MM.1S (cell line): ENCODE results near the gene MS4A14.
"Not testable (repeated sequence)": the region's sequence is repeated elsewhere in the genome, so short reads cannot be mapped to it uniquely, and the experiment has no call there.

Source experiments
- DNase-seq: peaks from one replicate; pipeline ENCODE4 v3.0.0-alpha.2; 2015
- H2AFZ ChIP-seq: fragments of 300-600 bp; sonication (generic); 2 replicates; pipeline ENCODE4 v1.6.0; 2016; ENCODE audit warnings: antibody characterized with exemption, low read length
- H3F3A ChIP-seq: fragments of 300-600 bp; sonication (generic); 2 replicates; pipeline ENCODE4 v1.6.1; 2016; ENCODE audit warnings: mild to moderate bottlenecking, antibody characterized with exemption, low read length, moderate library complexity, mixed read lengths; ENCODE audit not compliant: insufficient read depth
- H3K27ac ChIP-seq: fragments of 300-600 bp; sonication (generic); 2 replicates; pipeline ENCODE4 v1.5.1; 2016; ENCODE audit warnings: mild to moderate bottlenecking, low read length
- H3K27me3 ChIP-seq: fragments of 300-600 bp; sonication (generic); replicated peaks from 2 replicates; pipeline ENCODE4 v1.6.0; 2016; ENCODE audit warnings: low read length; ENCODE audit not compliant: insufficient read depth
- H3K36me3 ChIP-seq: fragments of 300-600 bp; sonication (generic); replicated peaks from 2 replicates; pipeline ENCODE4 v1.6.1; 2016; ENCODE audit warnings: mild to moderate bottlenecking, low read length, mixed read lengths; ENCODE audit not compliant: insufficient read depth
- H3K4me1 ChIP-seq: fragments of 300-600 bp; sonication (generic); 2 replicates; pipeline ENCODE4 v1.6.1; 2016; ENCODE audit warnings: low read length, mixed read lengths
- H3K4me2 ChIP-seq: fragments of 300-600 bp; sonication (generic); 2 replicates; pipeline ENCODE4 v1.6.0; 2016; ENCODE audit warnings: low read depth, low read length
- H3K4me3 ChIP-seq: fragments of 300-600 bp; sonication (generic); 2 replicates; pipeline ENCODE4 v1.5.1; 2016; ENCODE audit warnings: low read length, mixed read lengths
- H3K79me2 ChIP-seq: fragments of 300-600 bp; sonication (generic); 2 replicates; pipeline ENCODE4 v1.6.1; 2016; ENCODE audit warnings: mixed run types, low read length, mixed read lengths
- H3K9ac ChIP-seq: fragments of 300-600 bp; sonication (generic); 2 replicates; pipeline ENCODE4 v1.6.1; 2016; ENCODE audit warnings: low read length, mixed read lengths
- H3K9me2 ChIP-seq: fragments of 300-600 bp; sonication (generic); replicated peaks from 2 replicates; pipeline ENCODE4 v1.6.1; 2016; ENCODE audit warnings: mild to moderate bottlenecking, low read length, mixed read lengths; ENCODE audit not compliant: insufficient read depth
- H3K9me3 ChIP-seq: fragments of 300-600 bp; sonication (generic); replicated peaks from 2 replicates; pipeline ENCODE4 v1.6.1; 2016; ENCODE audit warnings: mild to moderate bottlenecking, low read length, mixed read lengths; ENCODE audit not compliant: insufficient read depth
- H4K20me1 ChIP-seq: fragments of 300-600 bp; sonication (generic); 2 replicates; pipeline ENCODE4 v1.6.1; 2016; ENCODE audit warnings: mild to moderate bottlenecking, low read length, moderate library complexity, mixed read lengths; ENCODE audit not compliant: insufficient read depth
- EZH2 ChIP-seq: fragments of 300-600 bp; sonication (generic); optimal IDR thresholded peaks from 2 replicates; pipeline ENCODE3; 2017; ENCODE audit warnings: low read depth, mild to moderate bottlenecking, antibody characterized with exemption, low read length, mixed read lengths
- EZH2phosphoT487 ChIP-seq: fragments of 300-600 bp; sonication (generic); IDR thresholded peaks from 2 replicates; pipeline ENCODE4 v1.6.1; 2018; ENCODE audit warnings: antibody characterized with exemption, low read length
- TF ChIP-seq, protein P1 (sequence below): fragments of 300-600 bp; sonication (generic); IDR thresholded peaks from 2 replicates; pipeline ENCODE4 v1.5.1; 2016; ENCODE audit warnings: antibody characterized with exemption, low read length, mixed read lengths

The MS4A14 gene

GRCh38 chr11:60447846-60448245, 51.6 kb downstream of the MS4A14 start:
- no peaks in the 10 kb centered on the region for H3K9me3 ChIP-seq
- H3K9me2 ChIP-seq = no peaks in the 10 kb centered on the region
- H4K20me1 ChIP-seq = no peaks in the 10 kb centered on the region
- no peaks in the 10 kb centered on the region for H3K79me2 ChIP-seq
- no peak overlapping the region for H3K27ac ChIP-seq
- no peak overlapping the region for H2AFZ ChIP-seq
- H3K36me3 ChIP-seq = no peaks in the 10 kb centered on the region
- no peak overlapping the region for H3K4me3 ChIP-seq
- H3K4me1 ChIP-seq = peaks cover 9% of the 10 kb centered on the region
- DNase-seq = no peak
- H3F3A ChIP-seq = no peaks in the 10 kb centered on the region
- no peak for TF ChIP-seq EZH2
- TF ChIP-seq, protein P1, sequence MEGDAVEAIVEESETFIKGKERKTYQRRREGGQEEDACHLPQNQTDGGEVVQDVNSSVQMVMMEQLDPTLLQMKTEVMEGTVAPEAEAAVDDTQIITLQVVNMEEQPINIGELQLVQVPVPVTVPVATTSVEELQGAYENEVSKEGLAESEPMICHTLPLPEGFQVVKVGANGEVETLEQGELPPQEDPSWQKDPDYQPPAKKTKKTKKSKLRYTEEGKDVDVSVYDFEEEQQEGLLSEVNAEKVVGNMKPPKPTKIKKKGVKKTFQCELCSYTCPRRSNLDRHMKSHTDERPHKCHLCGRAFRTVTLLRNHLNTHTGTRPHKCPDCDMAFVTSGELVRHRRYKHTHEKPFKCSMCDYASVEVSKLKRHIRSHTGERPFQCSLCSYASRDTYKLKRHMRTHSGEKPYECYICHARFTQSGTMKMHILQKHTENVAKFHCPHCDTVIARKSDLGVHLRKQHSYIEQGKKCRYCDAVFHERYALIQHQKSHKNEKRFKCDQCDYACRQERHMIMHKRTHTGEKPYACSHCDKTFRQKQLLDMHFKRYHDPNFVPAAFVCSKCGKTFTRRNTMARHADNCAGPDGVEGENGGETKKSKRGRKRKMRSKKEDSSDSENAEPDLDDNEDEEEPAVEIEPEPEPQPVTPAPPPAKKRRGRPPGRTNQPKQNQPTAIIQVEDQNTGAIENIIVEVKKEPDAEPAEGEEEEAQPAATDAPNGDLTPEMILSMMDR = no peak
- no peak for TF ChIP-seq EZH2phosphoT487
- no peak overlapping the region for H3K9ac ChIP-seq
- H3K4me2 ChIP-seq = no peak overlapping the region
- H3K27me3 ChIP-seq = no peaks in the 10 kb centered on the region

DNA sequence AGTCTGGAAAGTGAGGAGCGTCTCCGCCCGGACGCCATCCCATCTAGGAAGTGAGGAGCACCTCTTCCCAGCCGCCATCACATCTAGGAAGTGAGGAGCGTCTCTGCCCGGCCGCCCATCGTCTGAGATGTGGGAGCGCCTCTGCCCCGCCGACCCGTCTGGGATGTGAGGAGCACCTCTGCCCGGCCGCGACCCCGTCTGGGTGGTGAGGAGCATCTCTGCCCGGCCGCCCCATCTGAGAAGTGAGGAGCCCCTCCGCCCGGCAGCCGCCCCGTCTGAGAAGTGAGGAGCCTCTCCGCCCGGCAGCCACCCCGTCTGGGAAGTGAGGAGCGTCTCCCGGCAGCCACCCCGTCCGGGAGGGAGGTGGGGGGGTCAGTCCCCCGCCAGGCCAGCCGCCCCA, 54.9 kb downstream of the MS4A14 start:
- not testable (repeated sequence) for H2AFZ ChIP-seq, H3K4me2 ChIP-seq, H4K20me1 ChIP-seq, H3K4me3 ChIP-seq, H3K9ac ChIP-seq, H3K27ac ChIP-seq, H3F3A ChIP-seq, H3K27me3 ChIP-seq, H3K4me1 ChIP-seq, H3K36me3 ChIP-seq, H3K9me3 ChIP-seq, H3K79me2 ChIP-seq, DNase-seq, H3K9me2 ChIP-seq

GRCh38 chr11:60454212-60454611, 58.0 kb downstream of the MS4A14 start:
- Histone ChIP-seq H3K9me3 (no peaks in the 10 kb centered on the region), H2AFZ (no peak overlapping the region), H3K4me1 (no peaks in the 10 kb centered on the region), H3K9ac (no peak overlapping the region), H4K20me1 (no peaks in the 10 kb centered on the region), H3F3A (no peaks in the 10 kb centered on the region), H3K4me2 (no peak overlapping the region), H3K27me3 (no peaks in the 10 kb centered on the region), H3K27ac (no peak overlapping the region), H3K36me3 (no peaks in the 10 kb centered on the region), H3K4me3 (no peak overlapping the region), H3K79me2 (no peaks in the 10 kb centered on the region), H3K9me2 (no peaks in the 10 kb centered on the region)
- no peak for DNase-seq
- TF ChIP-seq EZH2phosphoT487 = no peak
- TF ChIP-seq, protein P1 = no peak
- no peak for TF ChIP-seq EZH2

- peaks cover 2% of the 10 kb centered on the region; the same call in 1 of the 2 replicates for H3K4me1 ChIP-seq
- no peaks in the 10 kb centered on the region for H3K79me2 ChIP-seq
- H3K9me3 ChIP-seq = no peaks in the 10 kb centered on the region
- no peaks in the 10 kb centered on the region for H3K9me2 ChIP-seq
- no peaks in the 10 kb centered on the region for H3K36me3 ChIP-seq
- no peaks in the 10 kb centered on the region for H3F3A ChIP-seq
- H3K27me3 ChIP-seq = no peaks in the 10 kb centered on the region
- H2AFZ ChIP-seq = no peak within 1 kb of the TSS
- no peaks in the 10 kb centered on the region for H4K20me1 ChIP-seq
- no peak within 1 kb of the TSS; the same call in 1 of the 2 replicates for H3K4me3 ChIP-seq
- H3K27ac ChIP-seq = no peak within 1 kb of the TSS
- H3K9ac ChIP-seq = no peak within 1 kb of the TSS
- no peak for DNase-seq
- no peak for TF ChIP-seq EZH2
- TF ChIP-seq EZH2phosphoT487 = no peak
- TF ChIP-seq, protein P1 = no peak
- H3K4me2 ChIP-seq = no peak within 1 kb of the TSS
Measured at GRCh38 chr11:60455531-60456042, 59.3 kb downstream of the MS4A14 start, which contains the start of gene MS4A1. Gene MS4A1, plus strand, starts transcription at chr11:60455847. Its CDS starts 6,528 bp downstream, at chr11:60462375.
